ENCODE data around the gene WDR55.
A peak's percentile ranks its signal among the peaks of the same experiment; 100 is the strongest.

GRCh38 chr5:140639148-140639981 is 25.3 kb upstream of the WDR55 start, which contains the start of gene TMCO6:
- TF ChIP-seq CTCF (IDR thresholded peaks at IDR 0.05) = peak in 5 of 7 experiments; percentile 45 to 79 (median 65)
- TF ChIP-seq POLR2AphosphoS5 (IDR thresholded peaks at IDR 0.05) = peak; percentile 57 to 86 (median 72)
- TF ChIP-seq POLR2A (IDR thresholded peaks at IDR 0.05) = no peak

Measured in stomach (tissue), 4 donors.